Endothelial cell of umbilical vein (primary cell): ENCODE results near the gene PTX3. TPM values are rescaled to one million over a fixed set of nuclear protein-coding genes. Genes with fewer than 3 reads are reported as not detected.

ENCODE experiments used
- BruUV-seq: library from RNA; stranded (reverse); fragments of 400-500 nt; replicated peaks from 2 replicates; lab custom pipeline; 2021; lab: Mats Ljungman, UMichigan
- CTCF ChIA-PET: fragments of 300-600, 350-600 bp; sonication (Branson Sonifier 250); formaldehyde crosslinking; loops from one replicate; lab custom pipeline; 2021; ENCODE audit warnings: antibody characterized with exemption, inconsistent platforms; lab: Charles Lee
- POLR2A ChIA-PET: fragments of 300-600, 350-600 bp; sonication (Branson Sonifier 250); formaldehyde crosslinking; loops from one replicate; lab custom pipeline; 2021; ENCODE audit warnings: antibody characterized with exemption, inconsistent platforms; lab: Charles Lee
- DNase-seq: peaks from one replicate; pipeline ENCODE4 v3.0.0-alpha.2; 2011; ENCODE audit warnings: low read depth, low spot score
- FAIRE-seq: peaks from 2 replicates; lab custom pipeline; 2011; peaks lifted over from hg19 to GRCh38; lab: Jason Lieb, UNC
- H2AFZ ChIP-seq: 2 replicates; pipeline ENCODE4 v1.6.0; 2012; ENCODE audit warnings: low read depth, low read length, control low read depth, inconsistent platforms
- H3K27ac ChIP-seq: 2 replicates; pipeline ENCODE4 v1.5.1; 2011; ENCODE audit warnings: low read depth, mild to moderate bottlenecking, control low read depth, low read length, moderate library complexity; ENCODE audit not compliant: insufficient read depth
- H3K27me3 ChIP-seq, 2 experiments: 2 replicates each; pipeline versions ENCODE4 v1.6.0 to v1.6.1; 2011; ENCODE audit warnings: low read length in 2 of 2, mixed read lengths in 1 of 2; ENCODE audit not compliant: control insufficient read depth in 2 of 2, insufficient read depth in 2 of 2
- H3K36me3 ChIP-seq, 2 experiments: 2 replicates in 1 of 2; 3 replicates in 1 of 2; pipeline ENCODE4 v1.5.1; 2011; ENCODE audit warnings: low read length in 2 of 2, mild to moderate bottlenecking in 1 of 2, moderate library complexity in 1 of 2; ENCODE audit not compliant: control insufficient read depth in 2 of 2, insufficient read depth in 2 of 2; ENCODE audit errors: extremely low read depth in 1 of 2
- H3K4me1 ChIP-seq: 3 replicates; pipeline ENCODE4 v1.5.1; 2011; ENCODE audit warnings: mild to moderate bottlenecking, low read length; ENCODE audit not compliant: control insufficient read depth, insufficient read depth; ENCODE audit errors: extremely low read depth
- H3K4me2 ChIP-seq: 2 replicates; pipeline ENCODE4 v1.6.1; 2011; ENCODE audit warnings: low read length, control low read depth, mixed read lengths; ENCODE audit not compliant: insufficient read depth
- H3K4me3 ChIP-seq, 3 experiments: fragments of 200-600 bp in 1 of 3; sonication (generic), shearing (Covaris generic) in 1 of 3; replicated peaks in 1 of 3; 2 replicates each; pipeline ENCODE4 v1.5.1; 2011 to 2016; ENCODE audit warnings: control low read depth in 3 of 3, low read length in 3 of 3, mild to moderate bottlenecking in 2 of 3, inconsistent platforms in 1 of 3, low read depth in 1 of 3, moderate library complexity in 1 of 3; ENCODE audit not compliant: insufficient read depth in 1 of 3
- H3K79me2 ChIP-seq: 2 replicates; pipeline ENCODE4 v1.6.0; 2012; ENCODE audit warnings: low read length, inconsistent platforms; ENCODE audit not compliant: control insufficient read depth, insufficient read depth
- H3K9ac ChIP-seq: replicated peaks from 2 replicates; pipeline ENCODE3; 2011; ENCODE audit warnings: low read length, control low read depth; ENCODE audit not compliant: insufficient read depth; ENCODE audit errors: extremely low read depth
- H3K9me1 ChIP-seq: replicated peaks from 3 replicates; pipeline ENCODE4 v1.6.0; 2011; ENCODE audit warnings: mild to moderate bottlenecking, low read length; ENCODE audit not compliant: control insufficient read depth, insufficient read depth; ENCODE audit errors: extremely low read depth
- H3K9me3 ChIP-seq: replicated peaks from 2 replicates; pipeline ENCODE4 v1.5.1; 2012; ENCODE audit warnings: low read length, inconsistent platforms; ENCODE audit not compliant: control insufficient read depth, insufficient read depth
- H4K20me1 ChIP-seq: replicated peaks from 2 replicates; pipeline ENCODE3; 2011; ENCODE audit warnings: mild to moderate bottlenecking, low read length; ENCODE audit not compliant: control insufficient read depth, insufficient read depth; ENCODE audit errors: extremely low read depth
- EZH2 ChIP-seq: IDR thresholded peaks from 2 replicates; pipeline ENCODE4 v1.6.1; 2012; ENCODE audit warnings: borderline replicate concordance, low read depth, mild to moderate bottlenecking, moderate library complexity, low read length, inconsistent platforms; ENCODE audit not compliant: severe bottlenecking
- FOS ChIP-seq: IDR thresholded peaks from 2 replicates; pipeline ENCODE4 v1.6.1; 2011; ENCODE audit warnings: mild to moderate bottlenecking, low read length, moderate library complexity, borderline replicate concordance; ENCODE audit not compliant: insufficient read depth
- GATA2 ChIP-seq: IDR thresholded peaks from 2 replicates; pipeline ENCODE4 v1.7.0; 2011; ENCODE audit warnings: low read depth, mild to moderate bottlenecking, moderate library complexity, mixed read lengths, low read length; ENCODE audit not compliant: insufficient read length, insufficient read depth
- JUN ChIP-seq: IDR thresholded peaks from 2 replicates; pipeline ENCODE4 v1.6.1; 2011; ENCODE audit warnings: borderline replicate concordance, low read depth; ENCODE audit not compliant: insufficient read length, insufficient read depth
- MAX ChIP-seq: IDR thresholded peaks from 2 replicates; pipeline ENCODE4 v1.6.1; 2011; ENCODE audit not compliant: insufficient read depth, insufficient read length
- POLR2A ChIP-seq: IDR thresholded peaks from 2 replicates; pipeline ENCODE4 v1.6.1; 2012; ENCODE audit warnings: low read depth, mild to moderate bottlenecking, control low read depth, low read length
- POLR2AphosphoS5 ChIP-seq: IDR thresholded peaks from 2 replicates; pipeline ENCODE4 v1.6.1; 2012; ENCODE audit warnings: low read depth, mild to moderate bottlenecking, control low read depth, low read length, moderate library complexity; ENCODE audit not compliant: insufficient read depth
- dilution Hi-C: fragments of 300-500 bp; cut with MboI; formaldehyde crosslinking; loops from one replicate; pipeline ENCODE4 v1.15.0; 2019; ENCODE audit warnings: low sequenced_read_pairs; ENCODE audit not compliant: extremely low pct_ligation_motif_present
- intact Hi-C: fragments of 100-400 bp; cut with micrococcal nuclease; formaldehyde crosslinking; loops from one replicate; pipeline ENCODE4 v1.10.0; 2022
- polyA plus RNA-seq, 4 experiments: library from polyadenylated mRNA; depleted of rRNA in 3 of 4; stranded (reverse) in 3 of 4; unstranded in 1 of 4; fragments of >200 nt; gene quantifications; 2 replicates each; pipeline versions ENCODE4 v1.2.1 to v1.2.3, GENCODE V29; 2011 to 2012; ENCODE audit warnings: missing spikeins in 1 of 4
- total RNA-seq: library from RNA; stranded (reverse); gene quantifications from 2 replicates; pipeline ENCODE4 v1.2.3, GENCODE V29; 2021

The PTX3 gene
- total and polyA plus RNA-seq, 2 donors (not counting 3 experiments of a cell fraction or from before 2014, with no cell fraction given) = 122 to 172 TPM

GRCh38 chr3:157472648-157473047, 36.0 kb downstream of the PTX3 start:
- ChIA-PET POLR2A (no interaction called here), CTCF (no interaction called here)
- TF ChIP-seq POLR2AphosphoS5 (no peak), MAX (no peak), EZH2 (no peak), FOS (no peak), JUN (no peak)

GRCh38 chr3:157475921-157476414, 39.3 kb downstream of the PTX3 start:
- H3K79me2 ChIP-seq = peaks cover 78% of the 10 kb centered on the region
- ChIA-PET CTCF (interaction anchor here (1.1 kb wide), 1 partner anchor 11 kb away, joined by 3 read pairs; no protein-coding TSS in a partner anchor), POLR2A (no interaction called here)
- H3K4me3 ChIP-seq = no peak overlapping the region
- no peak overlapping the region for H3K4me2 ChIP-seq
- no peaks in the 10 kb centered on the region for H3K27me3 ChIP-seq
- peak overlapping the region; percentile 19 for H3K27ac ChIP-seq
- intact Hi-C loops = no loop called here
- dilution Hi-C loops = no loop called here
- no peak overlapping the region for H2AFZ ChIP-seq
- no peaks in the 10 kb centered on the region for H3K4me1 ChIP-seq
- BruUV-seq = no TSS peak
- H3K9me3 ChIP-seq = no peaks in the 10 kb centered on the region
- no peaks in the 10 kb centered on the region for H4K20me1 ChIP-seq
- no peak overlapping the region for H3K9ac ChIP-seq
- TF ChIP-seq EZH2 (no peak), FOS (peak; percentile 57), GATA2 (no peak), POLR2A (no peak)
- DNase-seq = peak; percentile 46
- H3K36me3 ChIP-seq = no peaks in the 10 kb centered on the region
- FAIRE-seq = no peak
- no peaks in the 10 kb centered on the region for H3K9me1 ChIP-seq

More at GRCh38 chr3:157472648-157473047, 36.0 kb downstream of the PTX3 start:
- intact Hi-C loops (no loop called here), dilution Hi-C loops (no loop called here)
- Histone ChIP-seq H3K9me1 (no peaks in the 10 kb centered on the region), H3K27ac (no peak overlapping the region), H3K4me1 (peaks cover 4% of the 10 kb centered on the region), H3K27me3 (no peaks in the 10 kb centered on the region), H4K20me1 (no peaks in the 10 kb centered on the region), H3K4me3 (no peak overlapping the region), H3K79me2 (peaks cover 57% of the 10 kb centered on the region), H3K4me2 (no peak overlapping the region), H3K36me3 (peaks cover 0 to 7% of the 10 kb centered on the region in 2 experiments), H3K9me3 (no peaks in the 10 kb centered on the region), H3K9ac (no peak overlapping the region), H2AFZ (no peak overlapping the region)
- DNase-seq = no peak
- BruUV-seq = no TSS peak
- FAIRE-seq = no peak
